Measurements from ENCODE around the gene LHFPL2. TPM values are rescaled to one million over a fixed set of nuclear protein-coding genes. Genes with fewer than 3 reads are reported as not detected.

LHFPL2 gene
- total RNA-seq, 2 donors from 2014 or later, result 13.7 to 40.4 TPM

DNA sequence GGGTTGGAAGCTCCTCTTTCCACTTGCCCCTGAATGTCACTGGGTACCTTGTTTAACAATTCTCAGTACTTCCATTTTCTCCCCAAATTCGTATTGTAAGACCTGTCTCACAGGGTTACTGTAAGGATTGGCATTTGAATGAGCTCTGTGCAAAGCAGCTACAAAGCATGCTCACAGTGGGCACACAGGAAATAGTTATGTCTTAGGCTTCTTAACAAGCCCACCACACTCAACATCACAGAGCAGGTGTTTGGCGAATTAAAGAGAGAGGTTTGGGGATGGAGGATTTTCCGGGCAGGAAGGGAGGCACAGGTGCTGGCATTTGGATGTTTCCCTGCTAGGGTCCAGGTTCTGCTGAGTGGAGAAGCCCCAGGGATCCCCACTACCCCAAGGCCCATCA is 17.0 kb upstream of the LHFPL2 start:
- TF ChIP-seq POLR2A (IDR thresholded peaks at IDR 0.05) (no peak), POLR2AphosphoS5 (IDR thresholded peaks at IDR 0.05) (no peak)
- TF ChIP-seq, protein P1, sequence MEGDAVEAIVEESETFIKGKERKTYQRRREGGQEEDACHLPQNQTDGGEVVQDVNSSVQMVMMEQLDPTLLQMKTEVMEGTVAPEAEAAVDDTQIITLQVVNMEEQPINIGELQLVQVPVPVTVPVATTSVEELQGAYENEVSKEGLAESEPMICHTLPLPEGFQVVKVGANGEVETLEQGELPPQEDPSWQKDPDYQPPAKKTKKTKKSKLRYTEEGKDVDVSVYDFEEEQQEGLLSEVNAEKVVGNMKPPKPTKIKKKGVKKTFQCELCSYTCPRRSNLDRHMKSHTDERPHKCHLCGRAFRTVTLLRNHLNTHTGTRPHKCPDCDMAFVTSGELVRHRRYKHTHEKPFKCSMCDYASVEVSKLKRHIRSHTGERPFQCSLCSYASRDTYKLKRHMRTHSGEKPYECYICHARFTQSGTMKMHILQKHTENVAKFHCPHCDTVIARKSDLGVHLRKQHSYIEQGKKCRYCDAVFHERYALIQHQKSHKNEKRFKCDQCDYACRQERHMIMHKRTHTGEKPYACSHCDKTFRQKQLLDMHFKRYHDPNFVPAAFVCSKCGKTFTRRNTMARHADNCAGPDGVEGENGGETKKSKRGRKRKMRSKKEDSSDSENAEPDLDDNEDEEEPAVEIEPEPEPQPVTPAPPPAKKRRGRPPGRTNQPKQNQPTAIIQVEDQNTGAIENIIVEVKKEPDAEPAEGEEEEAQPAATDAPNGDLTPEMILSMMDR (IDR thresholded peaks at IDR 0.05), result no peak
- Histone ChIP-seq H3K4me3 (no peak overlapping the region), H3K36me3 (no peaks in the 10 kb centered on the region), H3K9me3 (no peaks in the 10 kb centered on the region), H3K27ac (no peak overlapping the region), H3K4me1 (replicated peaks) (no peaks in the 10 kb centered on the region), H3K27me3 (replicated peaks; ENCODE audit: insufficient read depth) (no peaks in the 10 kb centered on the region)
- intact Hi-C loops (cut with DNase I), result no loop called here
- WGBS, result 86% methylated on average over 3 of the region's 3 CpGs
- DNase-seq (ENCODE audit: low spot score), result no peak

DNA sequence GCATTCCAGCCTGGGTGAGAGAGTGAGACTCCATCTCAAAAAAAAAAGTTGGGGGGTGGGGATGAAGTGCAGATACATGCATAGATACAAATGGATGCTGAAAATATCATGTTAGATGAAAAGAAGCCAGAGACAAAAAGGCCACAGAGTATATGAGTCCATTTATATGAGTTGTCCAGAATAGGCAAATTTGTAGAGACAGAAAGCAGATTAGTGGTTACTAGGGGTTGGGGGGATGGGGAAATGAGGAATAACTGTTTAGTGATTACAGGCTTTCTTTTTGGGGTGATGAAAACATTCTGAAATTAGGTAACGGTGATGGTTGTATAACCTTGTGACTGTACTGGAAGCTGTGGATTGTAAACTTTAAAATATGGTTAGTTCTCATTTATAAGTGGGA is 13.8 kb upstream of the LHFPL2 start:
- 97% methylated on average over 1 of the region's 1 CpG for WGBS
- Histone ChIP-seq H3K4me1 (replicated peaks) (no peaks in the 10 kb centered on the region), H3K36me3 (no peaks in the 10 kb centered on the region), H3K9me3 (no peaks in the 10 kb centered on the region), H3K27ac (no peak overlapping the region), H3K4me3 (no peak overlapping the region), H3K27me3 (replicated peaks; ENCODE audit: insufficient read depth) (no peaks in the 10 kb centered on the region)
- TF ChIP-seq POLR2A (IDR thresholded peaks at IDR 0.05), result no peak
- no peak for TF ChIP-seq POLR2AphosphoS5 (IDR thresholded peaks at IDR 0.05)
- TF ChIP-seq, protein P1 (IDR thresholded peaks at IDR 0.05), result no peak
- no peak for DNase-seq (ENCODE audit: low spot score)
- intact Hi-C loops (cut with DNase I), result no loop called here

DNA sequence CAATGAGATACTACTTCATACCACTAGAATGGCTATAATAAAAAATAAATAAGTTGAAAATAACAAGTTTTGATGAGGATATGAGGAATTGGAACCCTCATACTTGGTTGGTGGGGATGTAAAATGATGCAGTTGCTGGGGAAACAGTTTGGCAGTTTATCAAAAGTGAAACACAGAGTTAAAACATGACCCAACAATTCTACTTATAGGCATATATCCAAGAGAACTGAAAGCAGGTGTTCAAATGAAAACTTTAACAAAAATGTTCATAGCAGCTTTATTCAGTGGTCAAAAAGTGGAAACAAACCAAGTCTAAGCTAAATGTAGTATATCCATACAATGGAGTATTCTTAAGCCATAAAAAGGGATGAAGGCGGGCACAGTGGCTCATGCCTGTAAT is 13.1 kb upstream of the LHFPL2 start:
- no peaks in the 10 kb centered on the region for H3K36me3 ChIP-seq
- intact Hi-C loops (cut with DNase I), result no loop called here
- DNase-seq (ENCODE audit: low spot score), result no peak
- no peak overlapping the region for H3K27ac ChIP-seq
- no peaks in the 10 kb centered on the region for H3K9me3 ChIP-seq
- no peaks in the 10 kb centered on the region for H3K27me3 ChIP-seq (replicated peaks; ENCODE audit: insufficient read depth)
- no peaks in the 10 kb centered on the region for H3K4me1 ChIP-seq (replicated peaks)
- WGBS, result 96% methylated on average over 1 of the region's 1 CpG
- TF ChIP-seq POLR2AphosphoS5 (IDR thresholded peaks at IDR 0.05) (no peak), POLR2A (IDR thresholded peaks at IDR 0.05) (no peak)
- TF ChIP-seq, protein P1 (IDR thresholded peaks at IDR 0.05), result no peak
- no peak overlapping the region for H3K4me3 ChIP-seq

DNA sequence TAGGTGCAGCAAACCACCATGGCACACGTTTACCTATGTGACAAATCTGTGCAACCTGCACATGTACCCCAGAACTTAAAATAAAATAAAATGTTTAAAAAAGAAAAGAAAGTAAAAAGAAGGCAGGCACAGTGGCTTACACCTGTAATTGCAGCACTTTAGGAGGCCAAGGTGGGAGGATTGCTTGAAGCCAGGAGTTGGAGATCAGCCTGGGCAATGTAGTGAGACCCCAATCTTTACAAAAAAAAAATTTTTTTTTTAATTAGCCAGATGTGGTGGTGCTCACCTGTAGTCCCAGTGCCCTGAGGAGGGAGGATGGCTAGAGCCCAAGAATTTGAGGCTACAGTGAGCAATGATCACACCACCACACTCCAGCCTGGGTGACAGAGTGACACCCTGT is 12.5 kb upstream of the LHFPL2 start:
- no peaks in the 10 kb centered on the region for H3K4me1 ChIP-seq (replicated peaks)
- no peak overlapping the region for H3K27ac ChIP-seq
- no peaks in the 10 kb centered on the region for H3K9me3 ChIP-seq
- intact Hi-C loops (cut with DNase I), result no loop called here
- no peak overlapping the region for H3K4me3 ChIP-seq
- no peaks in the 10 kb centered on the region for H3K27me3 ChIP-seq (replicated peaks; ENCODE audit: insufficient read depth)
- no peak for DNase-seq (ENCODE audit: low spot score)
- TF ChIP-seq POLR2AphosphoS5 (IDR thresholded peaks at IDR 0.05) (no peak), POLR2A (IDR thresholded peaks at IDR 0.05) (no peak)
- TF ChIP-seq, protein P1 (IDR thresholded peaks at IDR 0.05), result no peak
- WGBS, result 75% methylated on average over 1 of the region's 1 CpG
- no peaks in the 10 kb centered on the region for H3K36me3 ChIP-seq

DNA sequence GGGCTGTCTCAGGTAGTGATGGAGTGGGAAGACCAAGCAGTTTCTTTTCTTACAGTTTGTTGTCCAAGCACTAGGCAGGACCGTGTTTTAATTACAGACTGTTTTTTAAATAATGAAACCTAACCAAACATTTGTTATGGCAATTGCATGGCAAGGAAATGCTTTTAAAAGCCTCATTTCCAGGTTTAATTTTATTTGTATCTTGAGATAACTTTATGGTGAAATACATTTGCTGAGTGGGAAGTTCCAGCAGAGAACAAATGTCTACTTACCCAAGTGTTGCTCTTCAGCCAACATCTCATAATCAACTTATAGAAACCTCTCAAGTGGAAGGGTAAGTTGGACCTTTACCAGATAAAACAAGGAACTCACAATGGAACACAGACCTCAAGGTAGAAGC is 11.8 kb upstream of the LHFPL2 start:
- TF ChIP-seq, protein P1 (IDR thresholded peaks at IDR 0.05), result no peak
- TF ChIP-seq POLR2AphosphoS5 (IDR thresholded peaks at IDR 0.05), result no peak
- TF ChIP-seq POLR2A (IDR thresholded peaks at IDR 0.05), result no peak
- no peak for DNase-seq (ENCODE audit: low spot score)
- Histone ChIP-seq H3K4me3 (no peak overlapping the region), H3K27ac (no peak overlapping the region), H3K4me1 (replicated peaks) (no peaks in the 10 kb centered on the region), H3K9me3 (no peaks in the 10 kb centered on the region), H3K27me3 (replicated peaks; ENCODE audit: insufficient read depth) (no peaks in the 10 kb centered on the region), H3K36me3 (no peaks in the 10 kb centered on the region)
- intact Hi-C loops (cut with DNase I), result no loop called here
- 13% methylated on average over 1 of the region's 1 CpG for WGBS

Data from prostate gland (tissue), 2 donors.